ENCODE data around the gene PALLD. TPM values are rescaled to one million over a fixed set of nuclear protein-coding genes. Genes with fewer than 3 reads are reported as not detected.

Gene PALLD
- total RNA-seq, 2 experiments from 2014 or later: 0.49 to 0.78 TPM

DNA sequence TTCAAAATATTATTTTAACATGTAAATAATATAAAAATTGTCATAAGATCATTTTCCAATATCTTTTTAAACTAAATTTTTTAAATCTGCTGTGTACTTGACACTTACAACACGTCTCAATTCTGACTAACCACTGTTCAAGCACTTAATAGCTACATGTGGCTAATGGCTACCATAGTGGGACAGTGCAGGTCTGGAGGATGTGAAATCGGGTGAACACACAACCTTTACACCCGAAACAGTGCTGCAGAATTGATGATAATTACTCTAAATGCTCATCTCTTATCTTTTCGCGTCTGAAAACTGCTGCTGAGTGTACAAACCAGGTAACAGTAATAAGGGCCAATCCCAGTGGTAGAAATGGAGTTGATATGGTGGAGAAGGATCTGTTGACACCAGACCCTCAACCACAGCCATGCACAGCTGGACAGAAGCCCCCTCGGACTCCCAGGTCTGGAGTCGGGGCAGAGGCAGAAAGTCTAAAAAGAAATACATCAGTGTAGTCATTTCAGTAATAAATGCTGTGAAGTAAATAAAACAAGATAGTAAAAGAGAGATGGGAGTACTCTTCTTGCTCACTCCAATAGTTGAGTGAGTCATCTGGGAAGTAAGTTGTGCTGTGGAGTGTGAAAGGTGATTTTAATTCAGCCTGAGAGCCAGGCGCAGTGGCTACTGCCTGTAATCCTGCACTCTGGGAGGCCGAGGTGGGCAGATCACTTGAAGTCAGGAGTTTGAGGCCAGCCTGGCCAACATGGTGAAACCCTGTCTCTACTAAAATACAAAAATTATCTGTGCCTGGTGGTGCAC lies 363.2 kb downstream of the PALLD start:
- Mint-ChIP-seq H3K4me1 (ENCODE audit: low read depth) (no peaks in the 10 kb centered on the region), H3K27ac (no peak overlapping the region), H3K4me3 (no peak overlapping the region), H3K9me3 (no peaks in the 10 kb centered on the region), H3K36me3 (ENCODE audit: low read depth) (no peaks in the 10 kb centered on the region), H3K27me3 (no peaks in the 10 kb centered on the region)
- no peaks in the 10 kb centered on the region for H3K4me1 ChIP-seq (ENCODE audit: insufficient read depth, low read length)
- intact Hi-C loops (cut with DNase I, micrococcal nuclease): no loop called here
- no peaks in the 10 kb centered on the region for H3K27me3 ChIP-seq (ENCODE audit: control insufficient read depth in 1 of 2, insufficient read depth in 2 of 2, low read length in 2 of 2)
- TF ChIP-seq, protein P1, sequence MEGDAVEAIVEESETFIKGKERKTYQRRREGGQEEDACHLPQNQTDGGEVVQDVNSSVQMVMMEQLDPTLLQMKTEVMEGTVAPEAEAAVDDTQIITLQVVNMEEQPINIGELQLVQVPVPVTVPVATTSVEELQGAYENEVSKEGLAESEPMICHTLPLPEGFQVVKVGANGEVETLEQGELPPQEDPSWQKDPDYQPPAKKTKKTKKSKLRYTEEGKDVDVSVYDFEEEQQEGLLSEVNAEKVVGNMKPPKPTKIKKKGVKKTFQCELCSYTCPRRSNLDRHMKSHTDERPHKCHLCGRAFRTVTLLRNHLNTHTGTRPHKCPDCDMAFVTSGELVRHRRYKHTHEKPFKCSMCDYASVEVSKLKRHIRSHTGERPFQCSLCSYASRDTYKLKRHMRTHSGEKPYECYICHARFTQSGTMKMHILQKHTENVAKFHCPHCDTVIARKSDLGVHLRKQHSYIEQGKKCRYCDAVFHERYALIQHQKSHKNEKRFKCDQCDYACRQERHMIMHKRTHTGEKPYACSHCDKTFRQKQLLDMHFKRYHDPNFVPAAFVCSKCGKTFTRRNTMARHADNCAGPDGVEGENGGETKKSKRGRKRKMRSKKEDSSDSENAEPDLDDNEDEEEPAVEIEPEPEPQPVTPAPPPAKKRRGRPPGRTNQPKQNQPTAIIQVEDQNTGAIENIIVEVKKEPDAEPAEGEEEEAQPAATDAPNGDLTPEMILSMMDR (IDR thresholded peaks at IDR 0.05): no peak
- DNase-seq: no peak
- no peaks in the 10 kb centered on the region for H3K36me3 ChIP-seq (ENCODE audit: insufficient read depth, low read length)
- H3K9me3 ChIP-seq (ENCODE audit: control insufficient read depth in 1 of 2, insufficient read depth in 1 of 2, low read length in 2 of 2): no peaks in the 10 kb centered on the region
- H3K27ac ChIP-seq (ENCODE audit: low read depth in 1 of 2, low read length in 2 of 2): no peak overlapping the region
- no peak overlapping the region for H3K4me3 ChIP-seq (ENCODE audit: low read length)
- no peak for ATAC-seq (ENCODE audit: poor library complexity)
- CTCF ChIA-PET: interaction anchor here (1.3 kb wide), 1 partner anchor 11 kb away, joined by 3 read pairs; no protein-coding TSS in a partner anchor
- POLR2A ChIA-PET: no interaction called here

DNA sequence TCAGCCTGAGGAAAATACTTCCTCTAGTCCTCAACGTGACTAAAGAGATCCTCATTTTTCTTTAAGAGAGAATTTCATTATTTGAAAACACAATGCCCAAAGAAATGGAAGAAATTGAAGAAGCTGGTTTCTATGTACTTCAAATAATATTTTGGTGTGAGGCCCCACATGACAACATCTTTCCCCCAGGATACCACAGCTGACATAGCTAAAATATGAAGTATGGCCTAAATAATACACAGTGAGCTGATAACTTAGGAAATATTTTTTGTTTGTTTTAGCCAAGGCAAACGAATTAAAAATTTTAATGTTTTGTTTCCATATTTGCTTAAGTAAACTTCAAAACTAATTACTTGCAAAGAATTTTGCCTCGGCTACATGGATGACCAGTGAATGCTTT lies 364.0 kb downstream of the PALLD start:
- Mint-ChIP-seq H3K27ac (no peak overlapping the region), H3K4me1 (ENCODE audit: low read depth) (no peaks in the 10 kb centered on the region), H3K36me3 (ENCODE audit: low read depth) (no peaks in the 10 kb centered on the region), H3K9me3 (no peaks in the 10 kb centered on the region), H3K27me3 (no peaks in the 10 kb centered on the region), H3K4me3 (no peak overlapping the region)
- Histone ChIP-seq H3K36me3 (ENCODE audit: insufficient read depth, low read length) (no peaks in the 10 kb centered on the region), H3K4me3 (ENCODE audit: low read length) (no peak overlapping the region), H3K9me3 (ENCODE audit: control insufficient read depth in 1 of 2, insufficient read depth in 1 of 2, low read length in 2 of 2) (no peaks in the 10 kb centered on the region), H3K4me1 (ENCODE audit: insufficient read depth, low read length) (no peaks in the 10 kb centered on the region), H3K27ac (ENCODE audit: low read depth in 1 of 2, low read length in 2 of 2) (no peak overlapping the region), H3K27me3 (ENCODE audit: control insufficient read depth in 1 of 2, insufficient read depth in 2 of 2, low read length in 2 of 2) (no peaks in the 10 kb centered on the region)
- ChIA-PET POLR2A (no interaction called here), CTCF (interaction anchor here (1.3 kb wide), 1 partner anchor 10 kb away, joined by 3 read pairs; no protein-coding TSS in a partner anchor)
- intact Hi-C loops (cut with DNase I, micrococcal nuclease): no loop called here
- ATAC-seq (ENCODE audit: poor library complexity) (no peak), DNase-seq (no peak)
- TF ChIP-seq, protein P1 (IDR thresholded peaks at IDR 0.05): no peak

DNA sequence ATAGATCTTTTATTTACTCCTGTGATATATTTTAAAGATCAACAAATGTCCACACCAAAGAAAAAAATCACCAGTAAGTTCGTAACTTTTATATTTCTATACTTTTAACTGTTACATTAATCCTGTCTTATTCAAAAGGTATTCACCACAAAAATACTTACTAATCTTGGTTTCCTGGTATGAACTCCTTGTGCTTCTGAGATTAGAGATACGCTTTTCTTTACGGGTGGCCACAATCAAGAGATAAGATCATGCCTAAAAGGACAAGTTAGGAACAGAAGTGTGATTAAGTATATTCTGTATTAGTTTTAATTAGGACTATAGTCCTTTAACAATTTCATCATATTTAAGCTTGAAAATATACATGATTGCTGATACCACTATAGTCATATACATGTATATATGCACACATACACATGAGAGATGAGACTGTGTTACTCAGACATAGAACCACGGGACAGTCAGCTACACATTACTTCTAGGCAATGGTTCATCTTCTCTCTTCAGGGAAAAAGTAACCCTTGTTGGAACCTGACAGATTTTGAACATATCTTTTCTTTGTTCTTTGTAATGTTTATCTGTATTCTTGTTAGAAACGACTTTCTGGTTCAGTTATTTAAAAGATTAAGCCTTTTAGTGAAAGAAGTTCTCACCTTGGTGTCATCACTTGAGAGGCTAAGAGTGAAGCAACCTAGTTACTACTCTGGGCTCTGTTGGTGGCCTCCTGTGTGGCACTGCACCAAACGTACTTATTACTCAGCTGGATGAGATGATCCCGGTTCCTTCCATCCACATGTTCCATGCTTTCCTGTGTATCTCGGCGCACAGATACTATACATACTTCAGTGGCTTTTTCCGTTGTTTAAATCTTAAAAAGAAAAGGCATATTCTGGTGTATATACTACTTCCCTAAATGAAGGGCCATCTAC lies 367.1 kb downstream of the PALLD start:
- TF ChIP-seq, protein P1 (IDR thresholded peaks at IDR 0.05): no peak
- intact Hi-C loops (cut with DNase I, micrococcal nuclease): no loop called here
- no peak overlapping the region for H3K27ac ChIP-seq (ENCODE audit: low read depth in 1 of 2, low read length in 2 of 2)
- ChIA-PET CTCF (no interaction called here), POLR2A (no interaction called here)
- no peak for DNase-seq
- Mint-ChIP-seq H3K9me3 (no peaks in the 10 kb centered on the region), H3K4me1 (ENCODE audit: low read depth) (no peaks in the 10 kb centered on the region), H3K4me3 (no peak overlapping the region), H3K27ac (no peak overlapping the region), H3K27me3 (no peaks in the 10 kb centered on the region), H3K36me3 (ENCODE audit: low read depth) (no peaks in the 10 kb centered on the region)
- no peak overlapping the region for H3K4me3 ChIP-seq (ENCODE audit: low read length)
- H3K36me3 ChIP-seq (ENCODE audit: insufficient read depth, low read length): no peaks in the 10 kb centered on the region
- no peaks in the 10 kb centered on the region for H3K4me1 ChIP-seq (ENCODE audit: insufficient read depth, low read length)
- no peaks in the 10 kb centered on the region for H3K27me3 ChIP-seq (ENCODE audit: control insufficient read depth in 1 of 2, insufficient read depth in 2 of 2, low read length in 2 of 2)
- ATAC-seq (ENCODE audit: poor library complexity): no peak
- H3K9me3 ChIP-seq (ENCODE audit: control insufficient read depth in 1 of 2, insufficient read depth in 1 of 2, low read length in 2 of 2): no peaks in the 10 kb centered on the region
